Stomach (tissue), 9 donors: ENCODE measurements around the gene AHSP. TPM values are rescaled to one million over a fixed set of nuclear protein-coding genes. Genes with fewer than 3 reads are reported as not detected.

ENCODE experiments used
- DNase-seq, 2 donors: peaks; one replicate each; pipeline versions ENCODE4 v3.0.0 to v3.0.0-alpha.2; 2013 to 2019
- H3K27ac ChIP-seq, 5 donors: fragments of 200-600 bp in 4 of 5; sonication (generic) in 4 of 5; one replicate each; pipeline ENCODE4 v1.5.1; 2013 to 2019; ENCODE audit warnings: mild to moderate bottlenecking in 1 of 5, moderate library complexity in 1 of 5
- H3K27me3 ChIP-seq, 3 donors: fragments of 200-600 bp; sonication (generic); one replicate each; pipeline ENCODE4 v1.5.1; 2017 to 2019; ENCODE audit warnings: mixed run types in 1 of 3
- H3K36me3 ChIP-seq, 4 donors: fragments of 200-600 bp; sonication (generic); 1 replicate in 3 of 4; 2 replicates in 1 of 4; pipeline ENCODE4 v1.5.1; 2016 to 2019
- H3K4me1 ChIP-seq, 4 donors: fragments of 200-600 bp; sonication (generic); one replicate each; pipeline ENCODE4 v1.5.1; 2016 to 2019
- H3K4me3 ChIP-seq, 4 donors: fragments of 200-600 bp; sonication (generic) in 3 of 4; one replicate each; pipeline ENCODE4 v1.5.1; 2016 to 2019; ENCODE audit warnings: mild to moderate bottlenecking in 1 of 4
- H3K9me3 ChIP-seq, 4 donors: fragments of 200-600 bp; sonication (generic); one replicate each; pipeline ENCODE4 v1.5.1; 2016 to 2019
- CTCF ChIP-seq, 7 experiments: fragments of 450-650 bp in 4 of 7; fragments of 200-600 bp in 3 of 7; sonication (generic) in 3 of 7; IDR thresholded peaks; one replicate each; pipeline ENCODE4 v1.5.1; 2016 to 2019; ENCODE audit warnings: antibody characterized with exemption in 7 of 7, control low read depth in 2 of 7, mild to moderate bottlenecking in 1 of 7
- EP300 ChIP-seq: sonication (generic); formaldehyde crosslinking; IDR thresholded peaks from one replicate; pipeline ENCODE4 v1.6.1; 2017; ENCODE audit warnings: antibody characterized with exemption
- POLR2A ChIP-seq, 4 donors: fragments of 450-650 bp; IDR thresholded peaks; one replicate each; pipeline ENCODE4 v1.6.1; 2016; ENCODE audit warnings: antibody characterized with exemption in 4 of 4, control low read depth in 2 of 4, mild to moderate bottlenecking in 1 of 4, moderate library complexity in 1 of 4
- POLR2AphosphoS5 ChIP-seq, 3 donors: sonication (generic); formaldehyde crosslinking; IDR thresholded peaks; one replicate each; pipeline ENCODE4 v1.6.1; 2016; ENCODE audit warnings: antibody characterized with exemption in 3 of 3
- WGBS, 5 donors: extraction: QIAGEN DNeasy Blood & Tissue Kit in 3 of 5; methylation state at CpG; one replicate each; pipeline versions ENCODE4 v1.1.5 to v1.1.7; 2013 to 2018; 5-methylcytosine and 5-hydroxymethylcytosine counted together
- intact Hi-C: fragments of 100-400 bp; cut with DNase I; formaldehyde crosslinking; loops from one replicate; pipeline ENCODE4 v1.15.1; 2023; ENCODE audit warnings: low total_unique reads
- polyA plus RNA-seq, 3 donors: library from polyadenylated mRNA; stranded (reverse); fragments of 200-250 nt; gene quantifications; one replicate each; pipeline ENCODE4 v1.2.3, GENCODE V29; 2013
- total RNA-seq, 5 donors: library from RNA; depleted of rRNA; stranded (reverse); fragments of >200 nt; gene quantifications; one replicate each; pipeline versions ENCODE4 v1.1.0 to v1.2.3, GENCODE V29; 2014 to 2016
- donor health status: healthy with polysubstance abuse.
- donor health status: Bipolar disorder and iron deficiency.
- donor health status: healthy.

The AHSP gene
- total and polyA plus RNA-seq, 8 donors, result 4.8 TPM; not detected in 7

- Histone ChIP-seq H3K27me3 (peaks cover 0 to 40% (median 0%) of the 10 kb centered on the region in 3 donors), H3K36me3 (peaks cover 0 to 9% (median 7%) of the 10 kb centered on the region in 4 donors), H3K9me3 (no peaks in the 10 kb centered on the region), H3K27ac (no peak overlapping the region), H3K4me1 (peaks cover 22 to 41% (median 35%) of the 10 kb centered on the region in 4 donors), H3K4me3 (no peak overlapping the region)
- intact Hi-C loops, result no loop called here
- WGBS, 5 donors, result 94 to 100% (median 96%) methylated on average over 6 to 17 of the region's 17 CpGs
- no peak for DNase-seq
- TF ChIP-seq CTCF (IDR thresholded peaks at IDR 0.05) (no peak), POLR2A (IDR thresholded peaks at IDR 0.05) (no peak)
These were observed 42.1 kb upstream of the AHSP start for GRCh38 chr16:31485571-31485970.

DNA sequence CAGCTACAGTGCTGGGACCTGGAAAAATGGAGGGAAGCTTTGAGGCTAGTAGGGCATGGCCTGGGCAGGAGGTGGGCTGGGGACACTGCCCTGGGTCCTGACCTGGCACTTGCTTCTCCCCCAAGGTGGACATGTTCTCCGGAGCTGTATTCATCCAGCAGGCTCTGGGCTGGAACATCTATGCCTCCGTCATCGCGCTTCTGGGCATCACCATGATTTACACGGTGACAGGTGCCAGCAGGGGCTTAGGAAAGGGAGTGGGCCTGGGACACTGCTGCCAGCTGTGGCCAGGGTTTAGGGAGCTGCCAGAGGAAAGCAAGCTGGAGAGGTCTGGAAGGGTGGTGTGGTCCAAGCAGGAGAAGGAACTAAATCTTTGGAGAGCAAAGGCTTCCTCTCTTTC is 41.7 kb upstream of the AHSP start:
- no peak for DNase-seq
- Histone ChIP-seq H3K4me3 (no peak overlapping the region), H3K27me3 (peaks cover 0 to 40% (median 0%) of the 10 kb centered on the region in 3 donors), H3K27ac (no peak overlapping the region), H3K4me1 (peaks cover 22 to 36% (median 32%) of the 10 kb centered on the region in 4 donors), H3K36me3 (peaks cover 0 to 14% (median 11%) of the 10 kb centered on the region in 4 donors), H3K9me3 (no peaks in the 10 kb centered on the region)
- intact Hi-C loops, result no loop called here
- TF ChIP-seq CTCF (IDR thresholded peaks at IDR 0.05) (no peak), POLR2AphosphoS5 (IDR thresholded peaks at IDR 0.05) (no peak), POLR2A (IDR thresholded peaks at IDR 0.05) (no peak), EP300 (no peak)
- 96 to 100% (median 96%) methylated on average over 4 to 5 of the region's 5 CpGs for WGBS, 5 donors

DNA sequence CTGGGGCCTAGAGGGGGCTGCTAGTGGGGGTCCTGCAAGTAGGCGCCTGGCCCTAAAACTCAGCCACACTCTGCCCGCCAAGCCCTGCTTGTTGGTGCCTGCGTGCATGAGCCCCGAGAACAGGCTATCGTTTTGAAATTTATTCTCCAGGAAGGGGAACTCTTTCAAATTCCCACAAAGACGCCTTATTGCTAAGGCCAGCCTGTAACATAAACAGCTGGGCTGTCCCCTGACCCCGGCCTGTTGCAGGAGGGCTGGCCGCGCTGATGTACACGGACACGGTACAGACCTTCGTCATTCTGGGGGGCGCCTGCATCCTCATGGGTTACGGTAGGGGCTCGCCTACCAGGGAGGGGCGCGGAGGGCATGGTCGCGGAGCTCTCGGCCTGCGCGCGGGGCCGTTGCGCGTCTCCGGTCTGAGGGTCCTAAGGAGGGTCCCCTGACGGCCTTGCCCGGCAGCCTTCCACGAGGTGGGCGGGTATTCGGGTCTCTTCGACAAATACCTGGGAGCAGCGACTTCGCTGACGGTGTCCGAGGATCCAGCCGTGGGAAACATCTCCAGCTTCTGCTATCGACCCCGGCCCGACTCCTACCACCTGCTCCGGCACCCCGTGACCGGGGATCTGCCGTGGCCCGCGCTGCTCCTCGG is 40.5 kb upstream of the AHSP start:
- Histone ChIP-seq H3K4me1 (peaks cover 22 to 35% (median 31%) of the 10 kb centered on the region in 4 donors), H3K9me3 (no peaks in the 10 kb centered on the region), H3K4me3 (peak overlapping the region; percentile 48 to 79 (median 56)), H3K27me3 (peaks cover 0 to 40% (median 0%) of the 10 kb centered on the region in 3 donors), H3K36me3 (peaks cover 0 to 26% (median 21%) of the 10 kb centered on the region in 4 donors), H3K27ac (peak overlapping the region in 4 of 5 donors; percentile 4 to 26 (median 15))
- intact Hi-C loops, result no loop called here
- WGBS, 5 donors, result 5 to 9% (median 7%) methylated on average over 25 to 48 of the region's 48 CpGs
- DNase-seq, result no peak
- TF ChIP-seq CTCF (IDR thresholded peaks at IDR 0.05) (no peak), POLR2AphosphoS5 (IDR thresholded peaks at IDR 0.05) (no peak), EP300 (no peak)

DNA sequence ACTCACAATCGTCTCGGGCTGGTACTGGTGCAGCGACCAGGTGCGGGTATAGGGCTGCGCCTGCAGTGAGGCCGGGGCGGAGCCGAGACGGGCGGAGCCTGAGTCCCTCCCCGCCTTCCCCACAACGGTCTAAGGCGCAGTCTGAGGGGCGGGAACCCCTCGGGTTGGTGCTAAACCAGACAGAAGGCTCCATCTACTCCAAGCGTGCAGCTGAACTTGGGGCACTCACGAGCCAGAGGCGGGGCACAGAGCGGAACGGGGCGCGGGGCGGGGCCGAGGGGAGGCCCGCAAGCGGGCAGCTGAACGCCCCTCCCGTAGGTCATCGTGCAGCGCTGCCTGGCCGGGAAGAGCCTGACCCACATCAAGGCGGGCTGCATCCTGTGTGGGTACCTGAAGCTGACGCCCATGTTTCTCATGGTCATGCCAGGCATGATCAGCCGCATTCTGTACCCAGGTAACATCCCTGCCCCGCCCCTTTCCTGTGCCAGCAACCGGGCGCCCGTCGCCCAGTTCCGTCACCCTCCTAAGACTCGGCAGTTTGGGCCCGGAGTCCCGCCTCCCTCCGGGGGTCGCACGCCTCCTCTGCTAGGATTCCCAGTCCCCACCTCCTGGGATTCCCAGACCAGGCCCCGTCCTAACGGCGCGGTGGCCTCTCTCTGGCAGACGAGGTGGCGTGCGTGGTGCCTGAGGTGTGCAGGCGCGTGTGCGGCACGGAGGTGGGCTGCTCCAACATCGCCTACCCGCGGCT is 39.8 kb upstream of the AHSP start:
- Histone ChIP-seq H3K36me3 (peaks cover 3 to 33% (median 28%) of the 10 kb centered on the region in 4 donors), H3K27me3 (peaks cover 0 to 40% (median 0%) of the 10 kb centered on the region in 3 donors), H3K9me3 (no peaks in the 10 kb centered on the region), H3K27ac (peak overlapping the region in 4 of 5 donors; percentile 11 to 26 (median 15)), H3K4me1 (peaks cover 22 to 35% (median 31%) of the 10 kb centered on the region in 4 donors), H3K4me3 (peak overlapping the region; percentile 48 to 79 (median 56))
- WGBS, 5 donors, result 0 to 1% (median 1%) methylated on average over 16 to 60 of the region's 60 CpGs
- DNase-seq, result peak; percentile 75 to 88
- intact Hi-C loops, result no loop called here
- TF ChIP-seq POLR2A (IDR thresholded peaks at IDR 0.05), result no peak
- no peak for TF ChIP-seq CTCF (IDR thresholded peaks at IDR 0.05)
- TF ChIP-seq POLR2AphosphoS5 (IDR thresholded peaks at IDR 0.05), result no peak
- TF ChIP-seq EP300, result no peak
